ENCODE data around the gene NOXA1. TPM values are rescaled to one million over a fixed set of nuclear protein-coding genes. Genes with fewer than 3 reads are reported as not detected.

NOXA1 gene
- total RNA-seq, 1 donor from 2014 or later, result not detected

- peak; percentile 35 for DNase-seq (ENCODE audit: low spot score)
These were observed 59.0 kb downstream of the NOXA1 start for GRCh38 chr9:137482094-137482781.

Other genes starting within 250 kb of the NOXA1 start
- 18.3 TPM for gene ANAPC2, start 234.8 kb upstream of the NOXA1 start, total RNA-seq (ENCODE audit: insufficient read depth, low replicate concordance)
- gene SSNA1, start 234.7 kb upstream of the NOXA1 start, total RNA-seq (ENCODE audit: insufficient read depth, low replicate concordance), result 30.8 TPM
- 2.2 TPM for gene TPRN, start 222.7 kb upstream of the NOXA1 start, total RNA-seq (ENCODE audit: insufficient read depth, low replicate concordance)
- gene TMEM203, start 217.7 kb upstream of the NOXA1 start, total RNA-seq (ENCODE audit: insufficient read depth, low replicate concordance), result 33.0 TPM
- gene NDOR1, start 217.7 kb upstream of the NOXA1 start, total RNA-seq (ENCODE audit: insufficient read depth, low replicate concordance), result 0.72 TPM
- gene RNF208, start 201.2 kb upstream of the NOXA1 start, total RNA-seq (ENCODE audit: insufficient read depth, low replicate concordance), result not detected
- 0.96 TPM for gene CYSRT1, start 198.2 kb upstream of the NOXA1 start, total RNA-seq (ENCODE audit: insufficient read depth, low replicate concordance)
- not detected for gene RNF224, start 195.9 kb upstream of the NOXA1 start, total RNA-seq (ENCODE audit: insufficient read depth, low replicate concordance)
- not detected for gene SLC34A3, start 192.5 kb upstream of the NOXA1 start, total RNA-seq (ENCODE audit: insufficient read depth, low replicate concordance)
- 48.9 TPM for gene TUBB4B, start 182.1 kb upstream of the NOXA1 start, total RNA-seq (ENCODE audit: insufficient read depth, low replicate concordance)
- gene STPG3, start 172.1 kb upstream of the NOXA1 start, total RNA-seq (ENCODE audit: insufficient read depth, low replicate concordance), result 1.9 TPM
- gene NELFB, start 168.1 kb upstream of the NOXA1 start, total RNA-seq (ENCODE audit: insufficient read depth, low replicate concordance), result 18.8 TPM
- 4.3 TPM for gene TOR4A, start 145.7 kb upstream of the NOXA1 start, total RNA-seq (ENCODE audit: insufficient read depth, low replicate concordance)
- gene NRARP, start 121.1 kb upstream of the NOXA1 start, total RNA-seq (ENCODE audit: insufficient read depth, low replicate concordance), result 1.9 TPM
- gene EXD3, start 231 bp upstream of the NOXA1 start, total RNA-seq (ENCODE audit: insufficient read depth, low replicate concordance), result 12.0 TPM
- gene ENTPD8, start 18.0 kb downstream of the NOXA1 start, total RNA-seq (ENCODE audit: insufficient read depth, low replicate concordance), result not detected
- 8.7 TPM for gene NSMF, start 35.9 kb downstream of the NOXA1 start, total RNA-seq (ENCODE audit: insufficient read depth, low replicate concordance)
- gene PNPLA7, start 127.0 kb downstream of the NOXA1 start, total RNA-seq (ENCODE audit: insufficient read depth, low replicate concordance), result 4.3 TPM
- 11.8 TPM for gene MRPL41, start 128.5 kb downstream of the NOXA1 start, total RNA-seq (ENCODE audit: insufficient read depth, low replicate concordance)
- 24.8 TPM for gene DPH7, start 155.5 kb downstream of the NOXA1 start, total RNA-seq (ENCODE audit: insufficient read depth, low replicate concordance)
- 14.2 TPM for gene ZMYND19, start 167.1 kb downstream of the NOXA1 start, total RNA-seq (ENCODE audit: insufficient read depth, low replicate concordance)
- 11.3 TPM for gene ARRDC1, start 182.3 kb downstream of the NOXA1 start, total RNA-seq (ENCODE audit: insufficient read depth, low replicate concordance)
- 39.5 TPM for gene EHMT1, start 195.6 kb downstream of the NOXA1 start, total RNA-seq (ENCODE audit: insufficient read depth, low replicate concordance)